HFFc6 (cell line): Measurements from ENCODE around the gene PCGF5. TPM values are rescaled to one million over a fixed set of nuclear protein-coding genes. Genes with fewer than 3 reads are reported as not detected.
A peak's percentile ranks its signal among the peaks of the same experiment; 100 is the strongest.

Source experiments
- DNase-seq: peaks from one replicate; pipeline ENCODE4 v3.0.0-alpha.2; 2018
- H3K27ac Mint-ChIP-seq: 2 replicates; pipeline ENCODE4 v1.8.0; 2020; ENCODE audit warnings: mild to moderate bottlenecking, mixed read lengths
- H3K27me3 Mint-ChIP-seq: 2 replicates; pipeline ENCODE4 v1.8.0; 2021; ENCODE audit warnings: mild to moderate bottlenecking, moderate library complexity, mixed read lengths; ENCODE audit not compliant: insufficient read depth
- H3K36me3 Mint-ChIP-seq: 2 replicates; pipeline ENCODE4 v1.8.0; 2021; ENCODE audit warnings: low read depth, mixed read lengths
- H3K4me1 Mint-ChIP-seq: 2 replicates; pipeline ENCODE4 v1.8.0; 2020; ENCODE audit warnings: low read depth, mixed read lengths
- H3K4me3 Mint-ChIP-seq: 2 replicates; pipeline ENCODE4 v1.8.0; 2020; ENCODE audit warnings: mild to moderate bottlenecking, moderate library complexity, mixed read lengths
- H3K9me3 Mint-ChIP-seq: 2 replicates; pipeline ENCODE4 v1.8.0; 2020; ENCODE audit warnings: mild to moderate bottlenecking, mixed read lengths
- CTCF ChIP-seq: fragments of 200-600 bp; sonication (generic); IDR thresholded peaks from 2 replicates; pipeline ENCODE4 v1.5.0; 2021; ENCODE audit warnings: antibody characterized with exemption, mild to moderate bottlenecking
- total RNA-seq, 6 experiments: library from RNA; stranded (reverse); fragmentation: NEBNext Ultra II Directional; extraction: Animal tissue kit (Norgen Biotek cat#: 25700); gene quantifications; 2 replicates in 1 of 6; 3 replicates in 5 of 6; pipeline ENCODE4 v1.2.3, GENCODE V29; 2021

PCGF5 gene
- total RNA-seq, 6 experiments from 2014 or later, result 23.5 to 36.9 (median 29.6) TPM

- H3K36me3 Mint-ChIP-seq, result peaks cover 16% of the 10 kb centered on the region
- TF ChIP-seq CTCF, result no peak
- peaks cover 36% of the 10 kb centered on the region for H3K4me1 Mint-ChIP-seq
- no peaks in the 10 kb centered on the region for H3K9me3 Mint-ChIP-seq
- no peak overlapping the region for H3K27ac Mint-ChIP-seq
- DNase-seq, result no peak
- H3K27me3 Mint-ChIP-seq, result no peaks in the 10 kb centered on the region
- no peak overlapping the region for H3K4me3 Mint-ChIP-seq
These were observed 24.0 kb upstream of the PCGF5 start for GRCh38 chr10:91196268-91197048.

GRCh38 chr10:91197127-91197526 is 23.3 kb upstream of the PCGF5 start:
- no peaks in the 10 kb centered on the region for H3K27me3 Mint-ChIP-seq
- no peak for DNase-seq
- no peak overlapping the region for H3K4me3 Mint-ChIP-seq
- peaks cover 16% of the 10 kb centered on the region for H3K36me3 Mint-ChIP-seq
- peaks cover 31% of the 10 kb centered on the region for H3K4me1 Mint-ChIP-seq
- H3K9me3 Mint-ChIP-seq, result no peaks in the 10 kb centered on the region
- no peak for TF ChIP-seq CTCF
- no peak overlapping the region for H3K27ac Mint-ChIP-seq

- H3K27me3 Mint-ChIP-seq, result no peaks in the 10 kb centered on the region
- peaks cover 27% of the 10 kb centered on the region for H3K4me1 Mint-ChIP-seq
- no peaks in the 10 kb centered on the region for H3K9me3 Mint-ChIP-seq
- peak overlapping the region; percentile 34; the same call in 1 of the 2 replicates for H3K27ac Mint-ChIP-seq
- no peak overlapping the region for H3K4me3 Mint-ChIP-seq
- TF ChIP-seq CTCF, result no peak
- peak; percentile 20 for DNase-seq
- peaks cover 13% of the 10 kb centered on the region for H3K36me3 Mint-ChIP-seq
These were observed 21.7 kb upstream of the PCGF5 start for GRCh38 chr10:91198781-91199180.

- TF ChIP-seq CTCF, result no peak
- no peak overlapping the region for H3K27ac Mint-ChIP-seq
- peaks cover 10% of the 10 kb centered on the region for H3K36me3 Mint-ChIP-seq
- DNase-seq, result no peak
- no peaks in the 10 kb centered on the region for H3K9me3 Mint-ChIP-seq
- H3K27me3 Mint-ChIP-seq, result no peaks in the 10 kb centered on the region
- H3K4me3 Mint-ChIP-seq, result no peak overlapping the region
- peaks cover 18% of the 10 kb centered on the region for H3K4me1 Mint-ChIP-seq
These were observed 19.9 kb upstream of the PCGF5 start for GRCh38 chr10:91200314-91201212.

GRCh38 chr10:91201213-91201996 is 19.1 kb upstream of the PCGF5 start:
- Mint-ChIP-seq H3K36me3 (peaks cover 10% of the 10 kb centered on the region), H3K9me3 (no peaks in the 10 kb centered on the region), H3K27me3 (no peaks in the 10 kb centered on the region), H3K27ac (no peak overlapping the region), H3K4me3 (no peak overlapping the region), H3K4me1 (peaks cover 18% of the 10 kb centered on the region)
- TF ChIP-seq CTCF, result no peak
- DNase-seq, result no peak
